ENCODE results near the gene ACTL10.

DNA sequence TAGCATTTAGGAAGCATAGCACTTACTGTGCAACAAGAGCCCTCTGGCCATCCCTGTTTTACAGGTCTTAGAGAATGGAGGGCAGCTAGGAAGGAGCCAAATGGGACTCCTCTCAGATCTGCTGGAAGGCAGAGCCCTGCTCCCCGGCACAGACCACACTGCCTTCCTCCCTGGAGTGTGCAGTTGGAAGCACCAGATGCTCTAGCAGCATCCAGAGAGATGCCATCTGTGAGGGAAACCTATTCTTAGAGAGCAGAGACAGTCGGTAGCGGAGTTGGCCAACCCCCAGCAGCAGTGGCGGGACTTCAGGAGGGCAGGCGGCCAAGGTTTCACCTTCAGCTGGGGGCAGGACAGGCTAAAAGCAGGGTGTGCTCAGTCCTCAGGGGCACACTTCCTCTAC, 36.1 kb downstream of the ACTL10 start:
- TF ChIP-seq, protein P1, sequence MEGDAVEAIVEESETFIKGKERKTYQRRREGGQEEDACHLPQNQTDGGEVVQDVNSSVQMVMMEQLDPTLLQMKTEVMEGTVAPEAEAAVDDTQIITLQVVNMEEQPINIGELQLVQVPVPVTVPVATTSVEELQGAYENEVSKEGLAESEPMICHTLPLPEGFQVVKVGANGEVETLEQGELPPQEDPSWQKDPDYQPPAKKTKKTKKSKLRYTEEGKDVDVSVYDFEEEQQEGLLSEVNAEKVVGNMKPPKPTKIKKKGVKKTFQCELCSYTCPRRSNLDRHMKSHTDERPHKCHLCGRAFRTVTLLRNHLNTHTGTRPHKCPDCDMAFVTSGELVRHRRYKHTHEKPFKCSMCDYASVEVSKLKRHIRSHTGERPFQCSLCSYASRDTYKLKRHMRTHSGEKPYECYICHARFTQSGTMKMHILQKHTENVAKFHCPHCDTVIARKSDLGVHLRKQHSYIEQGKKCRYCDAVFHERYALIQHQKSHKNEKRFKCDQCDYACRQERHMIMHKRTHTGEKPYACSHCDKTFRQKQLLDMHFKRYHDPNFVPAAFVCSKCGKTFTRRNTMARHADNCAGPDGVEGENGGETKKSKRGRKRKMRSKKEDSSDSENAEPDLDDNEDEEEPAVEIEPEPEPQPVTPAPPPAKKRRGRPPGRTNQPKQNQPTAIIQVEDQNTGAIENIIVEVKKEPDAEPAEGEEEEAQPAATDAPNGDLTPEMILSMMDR (conservative IDR thresholded peaks at IDR 0.05 in 1 of 2, IDR thresholded peaks at IDR 0.05 in 1 of 2; ENCODE audit: extremely low read depth in 1 of 2, insufficient read depth in 1 of 2, low read depth in 1 of 2, low read length in 2 of 2), result no peak
- no peak for TF ChIP-seq EZH2 (IDR thresholded peaks at IDR 0.05; ENCODE audit: borderline replicate concordance, low read length)

All from mammary epithelial cell (primary cell).